Gastroesophageal sphincter (tissue), 3 donors: Measurements from ENCODE around the gene SLC12A8.

ENCODE experiments used
- CTCF ChIP-seq, 4 experiments: fragments of 200-600 bp in 2 of 4; fragments of 450-650 bp in 2 of 4; sonication (generic) in 1 of 4; IDR thresholded peaks; one replicate each; pipeline ENCODE4 v1.5.1; 2017 to 2019; ENCODE audit warnings: antibody characterized with exemption in 4 of 4, mild to moderate bottlenecking in 2 of 4, moderate library complexity in 2 of 4
- EP300 ChIP-seq: sonication (generic); formaldehyde crosslinking; IDR thresholded peaks from one replicate; pipeline ENCODE4 v1.6.1; 2017; ENCODE audit warnings: antibody characterized with exemption, mild to moderate bottlenecking
- POLR2A ChIP-seq, 2 donors: fragments of 450-650 bp; IDR thresholded peaks; one replicate each; pipeline ENCODE4 v1.6.1; 2017; ENCODE audit warnings: antibody characterized with exemption in 2 of 2, mild to moderate bottlenecking in 2 of 2, moderate library complexity in 1 of 2
- POLR2AphosphoS5 ChIP-seq: sonication (generic); formaldehyde crosslinking; IDR thresholded peaks from one replicate; pipeline ENCODE4 v1.6.1; 2017; ENCODE audit warnings: antibody characterized with exemption

- TF ChIP-seq POLR2A (IDR thresholded peaks at IDR 0.05) (no peak), CTCF (IDR thresholded peaks at IDR 0.05) (no peak), EP300 (no peak), POLR2AphosphoS5 (no peak)
Observed at GRCh38 chr3:125211523-125212090, 941 bp downstream of the SLC12A8 start.
